Measurements from ENCODE around the gene LBR. TPM values are rescaled to one million over a fixed set of nuclear protein-coding genes. Genes with fewer than 3 reads are reported as not detected.
"Not testable (repeated sequence)": the region's sequence is repeated elsewhere in the genome, so short reads cannot be mapped to it uniquely, and the experiment has no call there.

LBR gene
- total RNA-seq, 1 experiment from 2014 or later, result 60.9 TPM

DNA sequence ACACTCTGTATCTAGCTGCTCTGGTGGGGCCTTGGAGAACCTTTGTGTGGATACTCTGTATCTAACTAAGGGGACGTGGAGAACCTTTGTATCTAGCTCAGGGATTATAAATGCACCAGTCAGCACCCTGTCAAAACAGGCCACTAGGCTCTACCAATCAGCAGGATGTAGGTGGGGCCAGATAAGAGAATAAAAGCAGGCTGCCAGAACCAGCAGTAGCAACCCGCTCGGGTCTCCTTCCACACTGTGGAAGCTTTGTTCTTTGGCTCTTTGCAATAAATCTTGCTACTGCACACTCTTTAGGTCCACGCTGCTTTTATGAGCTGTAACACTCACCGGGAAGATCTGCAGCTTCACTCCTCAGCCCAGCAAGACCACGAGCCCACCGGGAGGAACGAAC is 45.4 kb upstream of the LBR start:
- not testable (repeated sequence) for H3T11ph ChIP-seq (ENCODE audit: low read length); H3K27ac Mint-ChIP-seq; H3K18ac ChIP-seq (ENCODE audit: insufficient read length, low read depth, low read length); H3K36me3 Mint-ChIP-seq (ENCODE audit: insufficient read depth in 1 of 3, low read depth in 3 of 3); H2BK5ac ChIP-seq (ENCODE audit: insufficient read length, low read length); H3K4me2 ChIP-seq (ENCODE audit: insufficient read depth, insufficient read length, low read length); H3K4ac ChIP-seq (ENCODE audit: low read depth, low read length); H2BK15ac ChIP-seq (ENCODE audit: low read depth, low read length); H3K9me3 Mint-ChIP-seq; H2BK12ac ChIP-seq (ENCODE audit: insufficient read length, low read depth, low read length); H3K9me3 ChIP-seq (ENCODE audit: control insufficient read depth, low read depth, low read length); H2BK20ac ChIP-seq (ENCODE audit: low read depth, low read length, poor library complexity, severe bottlenecking); H3K9ac ChIP-seq (ENCODE audit: extremely low read depth, insufficient read length, low read length); H4K5ac ChIP-seq (ENCODE audit: insufficient read length, low read depth, low read length); H2AFZ ChIP-seq (ENCODE audit: low read length); H3K27me3 ChIP-seq (ENCODE audit: insufficient read depth, low read length); H3K79me2 ChIP-seq (ENCODE audit: insufficient read depth, low read length); H3K79me1 ChIP-seq (ENCODE audit: insufficient read depth, low read depth, low read length, poor library complexity, severe bottlenecking); H2BK120ac ChIP-seq (ENCODE audit: low read depth, low read length, poor library complexity, severe bottlenecking); H3K4me3 Mint-ChIP-seq; H3K23ac ChIP-seq (ENCODE audit: insufficient read length, low read depth, low read length); H4K91ac ChIP-seq (ENCODE audit: insufficient read length, low read depth, low read length); H3K56ac ChIP-seq (ENCODE audit: insufficient read length, low read depth, low read length); H3K14ac ChIP-seq (ENCODE audit: insufficient read depth, low read length); H4K20me1 ChIP-seq (ENCODE audit: control insufficient read depth, insufficient read depth, insufficient read length); H4K8ac ChIP-seq (replicated peaks; ENCODE audit: insufficient read length, low read depth, low read length); H3K4me1 ChIP-seq (ENCODE audit: insufficient read depth, low read length); H3K27ac ChIP-seq (ENCODE audit: insufficient read length, low read depth, low read length); H2AK5ac ChIP-seq (ENCODE audit: insufficient read length, low read length); H3K23me2 ChIP-seq (ENCODE audit: insufficient read length, low read depth, low read length, poor library complexity, severe bottlenecking)
- no CpG with 5 or more reads among the region's 8 CpGs for WGBS (ENCODE audit: extremely low coverage, insufficient read length, low lambda C conversion rate)
- peak; percentile 22 for DNase-seq
- Mint-ChIP-seq H3K27me3 (ENCODE audit: low read depth) (peaks cover 21% of the 10 kb centered on the region), H3K4me1 (peaks cover 9 to 14% of the 10 kb centered on the region in 2 experiments)
